ENCODE results near the gene MTCH2. TPM values are rescaled to one million over a fixed set of nuclear protein-coding genes. Genes with fewer than 3 reads are reported as not detected.
A peak's percentile ranks its signal among the peaks of the same experiment; 100 is the strongest.

Gene MTCH2
- total RNA-seq, 1 experiment from 2014 or later = 138 TPM

GRCh38 chr11:47595029-47595428 lies 47.3 kb downstream of the MTCH2 start:
- H3K4me1 ChIP-seq (ENCODE audit: control insufficient read depth in 1 of 2, insufficient read depth in 2 of 2, low read length in 2 of 2) = no peaks in the 10 kb centered on the region
- RAD21 ChIA-PET (ENCODE audit: low non-redundant PET in 1 of 2, low total read pairs in 2 of 2, uncharacterized antibody in 2 of 2, unreplicated experiment in 2 of 2) = no interaction called here
- CTCF ChIA-PET = no interaction called here
- H4K20me1 ChIP-seq (ENCODE audit: insufficient read depth) = no peaks in the 10 kb centered on the region
- peaks cover 6% of the 10 kb centered on the region; the same call in 1 of the 2 replicates for H3K27me3 ChIP-seq (ENCODE audit: insufficient read depth, low read length)
- no peak overlapping the region for H3K9ac ChIP-seq (ENCODE audit: low read length)
- H3K27ac ChIP-seq (ENCODE audit: low read depth, low read length) = no peak overlapping the region
- ATAC-seq (0 out of 2 replicates have a peak, but pooled peaks have one; percentile 22), DNase-seq (ENCODE audit: low read depth, low spot score) (no peak)
- no peak overlapping the region for H2AFZ ChIP-seq (ENCODE audit: low read depth, low read length, poor library complexity, severe bottlenecking)
- H3K4me3 ChIP-seq (replicated peaks in 1 of 2; ENCODE audit: low read depth in 1 of 2, low read length in 2 of 2) = no peak overlapping the region
- H3K4me2 ChIP-seq (ENCODE audit: low read length) = no peak overlapping the region
- H3K79me2 ChIP-seq (ENCODE audit: insufficient read depth, low read length) = no peaks in the 10 kb centered on the region
- intact Hi-C loops (cut with micrococcal nuclease) = no loop called here
- POLR2A ChIA-PET = no interaction called here
- no peaks in the 10 kb centered on the region for H3K36me3 ChIP-seq (ENCODE audit: control insufficient read depth in 1 of 2, insufficient read depth in 2 of 2, low read length in 2 of 2)
- BruUV-seq (replicated peaks) = no TSS peak
- no peak for TF ChIP-seq POLR2A (IDR thresholded peaks at IDR 0.05; ENCODE audit: borderline replicate concordance, extremely low read depth, insufficient read depth, insufficient read length)
- no peaks in the 10 kb centered on the region for H3K9me3 ChIP-seq (ENCODE audit: control insufficient read depth in 1 of 2, insufficient read depth in 1 of 2, low read depth in 1 of 2, low read length in 2 of 2)
- no peaks in the 10 kb centered on the region for H3K9me2 ChIP-seq (ENCODE audit: insufficient read depth)

DNA sequence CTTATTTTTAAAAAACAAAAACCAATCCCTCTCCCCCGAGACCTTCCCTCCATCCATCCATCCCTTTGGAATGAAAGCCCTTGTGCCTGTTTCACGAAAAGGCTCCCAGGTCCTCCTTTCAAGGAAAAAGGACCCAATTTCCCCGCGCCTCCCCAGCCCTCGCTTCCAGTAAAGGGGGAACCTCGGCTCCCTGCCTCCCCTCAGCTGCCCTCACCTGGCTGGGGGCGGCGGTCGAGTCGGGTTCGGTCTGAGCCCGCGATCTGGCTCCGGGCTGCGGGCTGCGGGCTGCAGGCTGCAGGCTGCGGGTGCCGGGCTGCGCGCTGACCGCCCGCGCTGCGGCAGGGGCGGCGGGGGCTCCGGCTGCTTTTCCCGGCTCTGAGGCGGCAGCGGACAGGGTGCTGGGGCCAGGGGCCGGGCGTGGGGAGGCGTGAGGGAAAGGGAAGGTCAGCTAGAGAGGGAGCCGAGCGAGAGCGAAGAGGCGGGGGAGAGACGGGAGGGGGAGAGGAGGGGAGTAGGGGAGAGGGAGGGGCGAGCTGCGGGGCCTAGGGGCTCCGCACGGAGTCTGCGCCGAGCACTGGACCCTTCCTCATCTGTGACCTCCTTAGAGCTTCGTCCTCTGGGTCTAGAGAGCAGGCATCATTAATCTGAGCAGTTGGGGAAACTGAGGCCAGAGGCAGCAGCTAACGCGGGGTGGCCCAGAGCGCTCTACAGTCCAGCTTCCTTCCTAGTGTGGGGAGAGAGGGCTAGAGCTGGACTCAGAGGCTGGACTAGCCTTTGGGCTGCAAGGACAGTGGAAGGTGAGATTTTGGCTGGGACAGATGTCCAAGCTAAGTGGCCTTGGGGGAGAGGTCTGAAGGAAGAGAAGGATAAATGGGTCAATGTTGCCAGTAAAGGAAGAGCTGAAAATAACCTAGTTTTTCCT lies 48.2 kb downstream of the MTCH2 start, which contains the start of gene C1QTNF4:
Gene C1QTNF4, minus strand, starts transcription at position 478 of the 922 bp plus-strand sequence. CDS start 3,601 bp downstream, outside the sequence.
- H3K79me2 ChIP-seq (ENCODE audit: insufficient read depth, low read length) = no peaks in the 10 kb centered on the region
- H3K9me2 ChIP-seq (ENCODE audit: insufficient read depth) = no peaks in the 10 kb centered on the region
- H3K27ac ChIP-seq (ENCODE audit: low read depth, low read length) = no peak within 1 kb of the TSS
- H3K9me3 ChIP-seq (ENCODE audit: control insufficient read depth in 1 of 2, insufficient read depth in 1 of 2, low read depth in 1 of 2, low read length in 2 of 2) = no peaks in the 10 kb centered on the region
- ATAC-seq = no peak
- H4K20me1 ChIP-seq (ENCODE audit: insufficient read depth) = no peaks in the 10 kb centered on the region
- no TSS peak for BruUV-seq (replicated peaks)
- no peak within 1 kb of the TSS for H3K4me2 ChIP-seq (ENCODE audit: low read length)
- no peaks in the 10 kb centered on the region for H3K36me3 ChIP-seq (ENCODE audit: control insufficient read depth in 1 of 2, insufficient read depth in 2 of 2, low read length in 2 of 2)
- H3K27me3 ChIP-seq (ENCODE audit: insufficient read depth, low read length) = peaks cover 6% of the 10 kb centered on the region; the same call in 1 of the 2 replicates
- intact Hi-C loops (cut with micrococcal nuclease) = no loop called here
- RAD21 ChIA-PET (ENCODE audit: low non-redundant PET in 1 of 2, low total read pairs in 2 of 2, uncharacterized antibody in 2 of 2, unreplicated experiment in 2 of 2) = no interaction called here
- no peaks in the 10 kb centered on the region for H3K4me1 ChIP-seq (ENCODE audit: control insufficient read depth in 1 of 2, insufficient read depth in 2 of 2, low read length in 2 of 2)
- H3K4me3 ChIP-seq (replicated peaks in 1 of 2; ENCODE audit: low read depth in 1 of 2, low read length in 2 of 2) = no peak within 1 kb of the TSS
- DNase-seq (ENCODE audit: low read depth, low spot score) = no peak
- H3K9ac ChIP-seq (ENCODE audit: low read length) = no peak within 1 kb of the TSS
- CTCF ChIA-PET = no interaction called here
- POLR2A ChIA-PET = no interaction called here
- no peak within 1 kb of the TSS for H2AFZ ChIP-seq (ENCODE audit: low read depth, low read length, poor library complexity, severe bottlenecking)
- TF ChIP-seq SRF (IDR thresholded peaks at IDR 0.05; ENCODE audit: low read depth) (no peak), EZH2 (IDR thresholded peaks at IDR 0.05) (no peak), ZFX (IDR thresholded peaks at IDR 0.05) (no peak), SP1 (IDR thresholded peaks at IDR 0.05; ENCODE audit: low read depth) (no peak)
- TF ChIP-seq, protein P1, sequence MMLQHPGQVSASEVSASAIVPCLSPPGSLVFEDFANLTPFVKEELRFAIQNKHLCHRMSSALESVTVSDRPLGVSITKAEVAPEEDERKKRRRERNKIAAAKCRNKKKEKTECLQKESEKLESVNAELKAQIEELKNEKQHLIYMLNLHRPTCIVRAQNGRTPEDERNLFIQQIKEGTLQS (IDR thresholded peaks at IDR 0.05) = no peak
- TF ChIP-seq, protein P2, sequence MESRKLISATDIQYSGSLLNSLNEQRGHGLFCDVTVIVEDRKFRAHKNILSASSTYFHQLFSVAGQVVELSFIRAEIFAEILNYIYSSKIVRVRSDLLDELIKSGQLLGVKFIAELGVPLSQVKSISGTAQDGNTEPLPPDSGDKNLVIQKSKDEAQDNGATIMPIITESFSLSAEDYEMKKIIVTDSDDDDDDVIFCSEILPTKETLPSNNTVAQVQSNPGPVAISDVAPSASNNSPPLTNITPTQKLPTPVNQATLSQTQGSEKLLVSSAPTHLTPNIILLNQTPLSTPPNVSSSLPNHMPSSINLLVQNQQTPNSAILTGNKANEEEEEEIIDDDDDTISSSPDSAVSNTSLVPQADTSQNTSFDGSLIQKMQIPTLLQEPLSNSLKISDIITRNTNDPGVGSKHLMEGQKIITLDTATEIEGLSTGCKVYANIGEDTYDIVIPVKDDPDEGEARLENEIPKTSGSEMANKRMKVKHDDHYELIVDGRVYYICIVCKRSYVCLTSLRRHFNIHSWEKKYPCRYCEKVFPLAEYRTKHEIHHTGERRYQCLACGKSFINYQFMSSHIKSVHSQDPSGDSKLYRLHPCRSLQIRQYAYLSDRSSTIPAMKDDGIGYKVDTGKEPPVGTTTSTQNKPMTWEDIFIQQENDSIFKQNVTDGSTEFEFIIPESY (IDR thresholded peaks at IDR 0.05; ENCODE audit: extremely low read depth, insufficient replicate concordance, low read length) = no peak

All from HCT116 (cell line).